ENCODE measurements around the gene HESX1.

DNA sequence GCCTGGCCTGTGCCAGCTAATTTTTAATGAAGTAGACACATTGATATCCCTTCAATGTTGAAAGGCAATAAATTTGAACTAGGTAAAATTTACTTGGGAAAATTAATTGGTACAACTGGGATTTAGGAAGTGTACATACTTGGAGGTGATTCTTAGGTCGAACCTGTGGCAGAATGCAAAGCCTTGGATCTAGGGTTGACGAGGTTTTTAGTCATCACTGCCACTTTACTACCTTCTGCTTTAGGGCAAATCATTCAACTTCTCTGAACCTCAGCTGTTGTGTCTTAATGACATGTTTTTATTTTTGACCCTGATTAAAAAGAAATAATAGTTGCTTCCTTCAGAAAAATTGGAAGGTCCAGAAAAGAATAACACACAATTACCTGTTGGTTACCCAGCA is 30.2 kb upstream of the HESX1 start:
- TF ChIP-seq, protein P1, sequence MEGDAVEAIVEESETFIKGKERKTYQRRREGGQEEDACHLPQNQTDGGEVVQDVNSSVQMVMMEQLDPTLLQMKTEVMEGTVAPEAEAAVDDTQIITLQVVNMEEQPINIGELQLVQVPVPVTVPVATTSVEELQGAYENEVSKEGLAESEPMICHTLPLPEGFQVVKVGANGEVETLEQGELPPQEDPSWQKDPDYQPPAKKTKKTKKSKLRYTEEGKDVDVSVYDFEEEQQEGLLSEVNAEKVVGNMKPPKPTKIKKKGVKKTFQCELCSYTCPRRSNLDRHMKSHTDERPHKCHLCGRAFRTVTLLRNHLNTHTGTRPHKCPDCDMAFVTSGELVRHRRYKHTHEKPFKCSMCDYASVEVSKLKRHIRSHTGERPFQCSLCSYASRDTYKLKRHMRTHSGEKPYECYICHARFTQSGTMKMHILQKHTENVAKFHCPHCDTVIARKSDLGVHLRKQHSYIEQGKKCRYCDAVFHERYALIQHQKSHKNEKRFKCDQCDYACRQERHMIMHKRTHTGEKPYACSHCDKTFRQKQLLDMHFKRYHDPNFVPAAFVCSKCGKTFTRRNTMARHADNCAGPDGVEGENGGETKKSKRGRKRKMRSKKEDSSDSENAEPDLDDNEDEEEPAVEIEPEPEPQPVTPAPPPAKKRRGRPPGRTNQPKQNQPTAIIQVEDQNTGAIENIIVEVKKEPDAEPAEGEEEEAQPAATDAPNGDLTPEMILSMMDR (IDR thresholded peaks at IDR 0.05) = no peak
- TF ChIP-seq POLR2A (IDR thresholded peaks at IDR 0.05) = no peak

Measured in adrenal gland (tissue), 5 donors.